Measurements from ENCODE around the gene ZNF366.
A peak's percentile ranks its signal among the peaks of the same experiment; 100 is the strongest.

Gene ZNF366

GRCh38 chr5:72441094-72441723 is 66.0 kb downstream of the ZNF366 start:
- DNase-seq (ENCODE audit: low read depth, low spot score): no peak

DNA sequence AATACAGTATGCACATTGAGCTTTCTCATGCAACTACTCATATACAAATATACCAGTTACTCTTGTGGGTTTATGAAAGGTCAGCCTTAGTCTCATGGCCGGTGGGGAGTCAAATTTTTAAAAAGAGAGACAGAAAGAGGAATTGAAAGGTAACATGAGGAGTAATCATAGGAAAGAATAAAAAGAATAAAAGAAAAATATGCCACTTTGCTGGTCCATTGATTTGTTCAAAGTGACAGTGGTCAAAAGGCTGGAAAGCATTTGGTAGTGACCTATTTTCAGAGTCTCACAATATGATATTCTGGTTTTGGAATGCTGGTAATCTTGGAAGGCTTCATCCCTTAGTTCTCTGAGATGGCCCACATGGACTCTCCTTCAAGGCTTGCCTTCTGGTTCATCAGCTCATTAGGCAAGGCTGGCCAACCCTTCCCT is 67.0 kb downstream of the ZNF366 start:
- no peak for DNase-seq (ENCODE audit: low read depth, low spot score)

DNA sequence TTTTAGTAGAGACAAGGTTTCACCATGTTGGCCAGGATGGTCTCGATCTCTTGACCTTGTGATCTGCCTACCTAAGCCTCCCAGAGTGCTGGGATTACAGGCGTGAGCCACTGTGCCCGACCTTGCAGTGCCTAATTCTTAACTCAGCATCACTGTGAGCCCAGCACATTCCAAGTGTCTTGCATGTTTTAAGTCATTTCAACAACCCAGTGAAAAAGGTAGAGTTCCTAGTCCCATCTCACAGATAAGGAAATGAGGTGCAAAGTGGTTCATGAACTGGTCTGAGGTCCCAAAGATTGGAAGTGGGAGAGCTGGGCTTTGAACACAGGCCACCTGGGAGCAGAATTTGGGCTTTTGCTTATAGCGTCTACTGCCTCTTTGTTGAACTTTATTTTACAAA is 68.0 kb downstream of the ZNF366 start:
- no peak for DNase-seq (ENCODE audit: low read depth, low spot score)

- DNase-seq (ENCODE audit: low read depth, low spot score): no peak
Measured at GRCh38 chr5:72438141-72438540, 69.1 kb downstream of the ZNF366 start.

GRCh38 chr5:72436796-72437471 is 70.3 kb downstream of the ZNF366 start:
- DNase-seq (ENCODE audit: low read depth, low spot score): no peak

DNA sequence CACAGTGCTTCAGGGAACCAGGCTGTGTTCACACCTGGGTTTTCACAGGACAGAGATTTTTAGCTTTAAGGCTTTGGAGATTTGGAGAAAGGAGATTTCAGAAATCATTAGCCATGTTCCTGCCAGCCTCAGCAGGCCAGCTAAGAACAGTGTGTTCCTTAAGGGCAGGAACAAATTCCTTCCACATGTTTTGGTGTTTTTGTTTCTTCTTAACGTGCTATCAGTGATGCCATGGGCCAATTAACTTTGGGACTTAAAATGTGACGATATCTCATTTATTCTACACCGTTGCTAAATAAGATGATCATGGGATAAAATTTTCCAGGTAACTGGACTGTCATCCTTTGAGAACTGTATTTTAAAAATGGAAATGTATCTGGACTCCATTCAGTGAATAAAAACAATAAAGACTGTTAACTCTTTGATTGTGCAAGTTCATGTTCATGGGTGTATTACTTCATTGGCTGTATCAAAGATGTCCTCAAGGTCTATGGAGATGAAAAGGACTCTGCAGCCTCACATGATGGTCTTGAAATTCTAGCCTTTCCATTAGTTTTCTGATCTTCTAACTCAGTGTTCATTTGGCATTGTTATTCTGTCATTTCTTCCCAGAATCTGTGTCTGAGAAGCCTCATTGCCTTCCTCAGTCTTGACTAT is 72.3 kb downstream of the ZNF366 start:
- DNase-seq (ENCODE audit: low read depth, low spot score): no peak

- no peak for DNase-seq (ENCODE audit: low read depth, low spot score)
Measured at GRCh38 chr5:72434056-72434780, 73.0 kb downstream of the ZNF366 start.

DNA sequence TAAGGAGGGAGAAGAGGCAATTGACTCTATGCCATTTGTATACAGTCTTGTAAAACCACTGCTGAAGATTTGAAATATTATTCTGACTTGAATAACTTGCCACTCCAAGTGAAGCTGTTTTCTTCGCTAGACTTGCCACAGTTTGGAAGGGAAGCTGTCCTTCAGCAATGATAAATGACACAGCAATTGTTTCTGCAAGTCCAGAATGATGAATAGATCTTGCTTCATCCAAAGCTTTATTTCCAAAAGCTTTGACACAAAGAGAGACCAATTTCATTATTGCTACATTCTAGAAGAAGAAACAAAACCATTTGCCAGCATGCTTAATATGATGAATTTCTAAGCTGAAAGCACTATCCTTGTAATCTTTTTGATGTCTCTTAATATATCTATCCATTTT is 73.7 kb downstream of the ZNF366 start:
- no peak for DNase-seq (ENCODE audit: low read depth, low spot score)

- no peak for DNase-seq (ENCODE audit: low read depth, low spot score)
Measured at GRCh38 chr5:72428669-72429068, 78.5 kb downstream of the ZNF366 start.

GRCh38 chr5:72427488-72428437 is 79.4 kb downstream of the ZNF366 start:
- peak; percentile 65 for DNase-seq (ENCODE audit: low read depth, low spot score)

- DNase-seq (ENCODE audit: low read depth, low spot score): no peak
Measured at GRCh38 chr5:72427016-72427415, 80.2 kb downstream of the ZNF366 start.

GRCh38 chr5:72426019-72426418 is 81.2 kb downstream of the ZNF366 start:
- DNase-seq (ENCODE audit: low read depth, low spot score): no peak

- no peak for DNase-seq (ENCODE audit: low read depth, low spot score)
Measured at GRCh38 chr5:72418271-72418670, 88.9 kb downstream of the ZNF366 start.

- DNase-seq (ENCODE audit: low read depth, low spot score): no peak
Measured at GRCh38 chr5:72417333-72418062, 89.7 kb downstream of the ZNF366 start.

GRCh38 chr5:72415616-72416325 is 91.4 kb downstream of the ZNF366 start:
- no peak for DNase-seq (ENCODE audit: low read depth, low spot score)

- DNase-seq (ENCODE audit: low read depth, low spot score): no peak
Measured at GRCh38 chr5:72412283-72413055, 94.7 kb downstream of the ZNF366 start.

- no peak for DNase-seq (ENCODE audit: low read depth, low spot score)
Measured at GRCh38 chr5:72410688-72411295, 96.4 kb downstream of the ZNF366 start.

GRCh38 chr5:72408603-72409002 is 98.6 kb downstream of the ZNF366 start:
- DNase-seq (ENCODE audit: low read depth, low spot score): no peak

- DNase-seq (ENCODE audit: low read depth, low spot score): no peak
Measured at GRCh38 chr5:72408127-72408526, 99.1 kb downstream of the ZNF366 start.
